Liver (tissue), 9 donors: ENCODE data around the gene IL17REL. TPM values are rescaled to one million over a fixed set of nuclear protein-coding genes. Genes with fewer than 3 reads are reported as not detected.
A peak's percentile ranks its signal among the peaks of the same experiment; 100 is the strongest.

Source experiments
- DNase-seq: peaks from one replicate; pipeline ENCODE4 v3.0.0-alpha.2; 2017; ENCODE audit warnings: low spot score
- H3K27ac ChIP-seq, 2 donors: one replicate each; pipeline ENCODE4 v1.7.0; 2013; ENCODE audit warnings: inconsistent platforms in 2 of 2, low read length in 2 of 2, control low read depth in 1 of 2, low read depth in 1 of 2, mild to moderate bottlenecking in 1 of 2
- H3K27me3 ChIP-seq, 4 donors: one replicate each; pipeline versions ENCODE4 v1.6.1 to v1.7.0; 2013; ENCODE audit warnings: low read length in 3 of 4, inconsistent platforms in 1 of 4, mild to moderate bottlenecking in 1 of 4, moderate library complexity in 1 of 4; ENCODE audit not compliant: control insufficient read depth in 4 of 4, insufficient read depth in 4 of 4
- H3K36me3 ChIP-seq, 4 donors: one replicate each; pipeline versions ENCODE4 v1.6.1 to v1.7.0; 2013; ENCODE audit warnings: low read length in 3 of 4, mild to moderate bottlenecking in 3 of 4, low read depth in 1 of 4, moderate library complexity in 1 of 4; ENCODE audit not compliant: control insufficient read depth in 4 of 4, insufficient read depth in 3 of 4
- H3K4me1 ChIP-seq, 4 donors: one replicate each; pipeline versions ENCODE4 v1.6.1 to v1.7.0; 2013; ENCODE audit warnings: low read length in 3 of 4, mild to moderate bottlenecking in 3 of 4, moderate library complexity in 1 of 4; ENCODE audit not compliant: control insufficient read depth in 4 of 4, insufficient read depth in 4 of 4
- H3K4me3 ChIP-seq, 3 donors: one replicate each; pipeline versions ENCODE4 v1.6.1 to v1.7.0; 2013; ENCODE audit warnings: low read length in 3 of 3, control low read depth in 1 of 3, low read depth in 1 of 3, mild to moderate bottlenecking in 1 of 3
- H3K9ac ChIP-seq, 2 donors: one replicate each; pipeline ENCODE4 v1.7.0; 2013; ENCODE audit warnings: low read length in 2 of 2, mild to moderate bottlenecking in 2 of 2, moderate library complexity in 2 of 2, control low read depth in 1 of 2, low read depth in 1 of 2
- H3K9me3 ChIP-seq, 4 donors: one replicate each; pipeline versions ENCODE4 v1.6.1 to v1.7.0; 2013; ENCODE audit warnings: low read length in 3 of 4; ENCODE audit not compliant: control insufficient read depth in 4 of 4
- EGR1 ChIP-seq, 2 donors: IDR thresholded peaks; 2 replicates each; pipeline ENCODE4 v1.6.1; 2016 to 2018; ENCODE audit warnings: antibody characterized with exemption in 2 of 2, low read depth in 2 of 2
- GABPA ChIP-seq, 2 donors: IDR thresholded peaks in 1 of 2; conservative IDR thresholded peaks in 1 of 2; 2 replicates each; pipeline ENCODE4 v1.6.1; 2016; ENCODE audit warnings: antibody characterized with exemption in 2 of 2, mild to moderate bottlenecking in 1 of 2, moderate library complexity in 1 of 2
- HNF4A ChIP-seq, 2 donors: conservative IDR thresholded peaks; 2 replicates each; pipeline ENCODE4 v1.6.1; 2016; ENCODE audit warnings: antibody characterized with exemption in 2 of 2, mild to moderate bottlenecking in 2 of 2
- JUND ChIP-seq, 2 donors: IDR thresholded peaks; 2 replicates each; pipeline ENCODE4 v1.6.1; 2016; ENCODE audit warnings: antibody characterized with exemption in 2 of 2
- NR2F2 ChIP-seq: IDR thresholded peaks from 2 replicates; pipeline ENCODE4 v1.6.1; 2016; ENCODE audit warnings: antibody characterized with exemption
- RAD21 ChIP-seq, 2 donors: IDR thresholded peaks; 2 replicates each; pipeline ENCODE4 v1.6.1; 2016; ENCODE audit warnings: antibody characterized with exemption in 2 of 2, mild to moderate bottlenecking in 2 of 2
- RXRA ChIP-seq, 2 donors: IDR thresholded peaks; 2 replicates each; pipeline ENCODE4 v1.6.1; 2017 to 2018; ENCODE audit warnings: antibody characterized with exemption in 2 of 2, mild to moderate bottlenecking in 1 of 2
- SP1 ChIP-seq: IDR thresholded peaks from 2 replicates; pipeline ENCODE4 v1.6.1; 2018; ENCODE audit warnings: antibody characterized with exemption, mild to moderate bottlenecking
- TAF1 ChIP-seq: conservative IDR thresholded peaks from 2 replicates; pipeline ENCODE4 v1.6.1; 2016; ENCODE audit warnings: antibody characterized with exemption, mild to moderate bottlenecking
- YY1 ChIP-seq: IDR thresholded peaks from 2 replicates; pipeline ENCODE4 v1.6.1; 2016; ENCODE audit warnings: antibody characterized with exemption, mild to moderate bottlenecking
- WGBS: extraction: QIAGEN DNeasy Blood & Tissue Kit; methylation state at CpG from one replicate; pipeline ENCODE4 v1.1.7; 2013; 5-methylcytosine and 5-hydroxymethylcytosine counted together
- polyA plus RNA-seq, 2 donors: library from polyadenylated mRNA; stranded (reverse) in 1 of 2; unstranded in 1 of 2; fragments of 200-250 nt in 1 of 2; fragments of >200 nt in 1 of 2; fragmentation: Nextera tagmentation in 1 of 2; extraction: Ambion mirVana in 1 of 2; gene quantifications; one replicate each; pipeline versions ENCODE4 v1.2.1 to v1.2.3, GENCODE V29; 2013 to 2015
- total RNA-seq, 2 donors: library from RNA; depleted of rRNA; stranded (reverse); fragments of >200 nt; gene quantifications; one replicate each; pipeline ENCODE4 v1.2.3, GENCODE V29; 2014
- TF ChIP-seq, protein P1 (sequence below): IDR thresholded peaks from 2 replicates; pipeline ENCODE4 v1.6.1; 2016; ENCODE audit warnings: antibody characterized with exemption
- TF ChIP-seq, protein P2 (sequence below): fragments of 150-350 bp; IDR thresholded peaks from 2 replicates; pipeline ENCODE4 v1.5.1; 2017; ENCODE audit warnings: improper control_type of control experiment, low read depth, low read length; ENCODE audit not compliant: missing input control
- TF ChIP-seq, protein P3 (sequence below): IDR thresholded peaks from 2 replicates; pipeline ENCODE4 v1.6.1; 2016; ENCODE audit warnings: antibody characterized with exemption, mild to moderate bottlenecking
- TF ChIP-seq, protein P4 (sequence below): IDR thresholded peaks from 2 replicates; pipeline ENCODE4 v1.6.1; 2016; ENCODE audit warnings: antibody characterized with exemption
- donor health status: healthy.
- donor health status: healthy.
- donor health status: healthy.
- donor health status: healthy.
- donor health status: healthy.

Gene IL17REL
- total and polyA plus RNA-seq, 4 donors = under 0.01 TPM; not detected in 3

DNA sequence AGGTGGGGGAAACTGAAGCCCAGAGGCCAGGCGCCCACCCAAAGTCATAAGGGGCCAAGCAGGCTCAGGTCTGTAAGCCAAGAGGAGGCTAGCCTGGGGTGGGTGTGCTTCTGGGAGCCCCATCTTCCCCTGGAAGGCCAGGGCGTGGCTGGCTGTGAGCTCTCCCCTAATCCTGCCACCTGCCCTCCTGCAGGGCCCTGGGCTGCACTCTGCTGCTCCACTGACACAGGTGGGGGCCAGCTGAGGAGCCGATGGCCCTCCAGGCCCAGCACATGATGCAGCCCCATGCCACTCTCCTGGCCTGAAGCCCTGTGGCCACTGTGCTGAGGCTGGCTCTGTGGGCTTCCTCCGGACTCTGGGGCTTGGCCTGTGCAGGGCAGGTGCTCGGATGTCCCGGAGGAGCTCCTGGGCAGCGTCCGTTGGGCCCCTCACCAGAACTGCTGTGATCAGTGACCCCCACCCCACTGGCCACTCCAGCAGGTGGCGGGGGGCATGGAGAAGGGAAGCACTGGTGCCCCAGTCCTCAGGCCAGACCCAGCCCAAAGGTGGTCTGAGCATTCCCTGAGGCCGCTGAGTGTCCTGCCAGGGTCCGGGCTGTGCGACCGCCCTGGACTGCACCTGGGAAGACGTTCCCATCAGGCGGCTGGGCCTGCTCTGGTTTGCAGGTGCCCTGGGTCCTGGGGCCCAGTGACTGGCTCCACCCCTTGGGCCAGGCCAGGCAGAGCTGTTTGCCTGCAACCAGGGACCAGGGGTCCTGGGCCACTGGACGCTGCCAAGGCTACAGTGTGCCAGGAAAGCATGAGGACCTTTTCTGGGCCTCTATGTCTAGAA is 43.5 kb downstream of the IL17REL start:
- H3K36me3 ChIP-seq = peaks cover 0 to 2% (median under 1%) of the 10 kb centered on the region in 4 donors
- DNase-seq = no peak
- peaks cover 37 to 74% (median 57%) of the 10 kb centered on the region in 4 donors for H3K4me1 ChIP-seq
- H3K9me3 ChIP-seq = no peaks in the 10 kb centered on the region
- H3K27ac ChIP-seq = peak overlapping the region; percentile 95 to 99
- TF ChIP-seq RXRA (IDR thresholded peaks at IDR 0.05) (no peak), SP1 (no peak), EGR1 (IDR thresholded peaks at IDR 0.05; ENCODE audit: low read depth in 2 of 2) (no peak), JUND (IDR thresholded peaks at IDR 0.05) (no peak), TAF1 (no peak)
- TF ChIP-seq, protein P1, sequence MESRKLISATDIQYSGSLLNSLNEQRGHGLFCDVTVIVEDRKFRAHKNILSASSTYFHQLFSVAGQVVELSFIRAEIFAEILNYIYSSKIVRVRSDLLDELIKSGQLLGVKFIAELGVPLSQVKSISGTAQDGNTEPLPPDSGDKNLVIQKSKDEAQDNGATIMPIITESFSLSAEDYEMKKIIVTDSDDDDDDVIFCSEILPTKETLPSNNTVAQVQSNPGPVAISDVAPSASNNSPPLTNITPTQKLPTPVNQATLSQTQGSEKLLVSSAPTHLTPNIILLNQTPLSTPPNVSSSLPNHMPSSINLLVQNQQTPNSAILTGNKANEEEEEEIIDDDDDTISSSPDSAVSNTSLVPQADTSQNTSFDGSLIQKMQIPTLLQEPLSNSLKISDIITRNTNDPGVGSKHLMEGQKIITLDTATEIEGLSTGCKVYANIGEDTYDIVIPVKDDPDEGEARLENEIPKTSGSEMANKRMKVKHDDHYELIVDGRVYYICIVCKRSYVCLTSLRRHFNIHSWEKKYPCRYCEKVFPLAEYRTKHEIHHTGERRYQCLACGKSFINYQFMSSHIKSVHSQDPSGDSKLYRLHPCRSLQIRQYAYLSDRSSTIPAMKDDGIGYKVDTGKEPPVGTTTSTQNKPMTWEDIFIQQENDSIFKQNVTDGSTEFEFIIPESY = no peak
- peak overlapping the region in 1 of 2 donors; percentile 17 for H3K9ac ChIP-seq
- 95% methylated on average over 16 of the region's 16 CpGs for WGBS
- no peaks in the 10 kb centered on the region for H3K27me3 ChIP-seq
- H3K4me3 ChIP-seq = peak overlapping the region in 1 of 3 donors; percentile 21

DNA sequence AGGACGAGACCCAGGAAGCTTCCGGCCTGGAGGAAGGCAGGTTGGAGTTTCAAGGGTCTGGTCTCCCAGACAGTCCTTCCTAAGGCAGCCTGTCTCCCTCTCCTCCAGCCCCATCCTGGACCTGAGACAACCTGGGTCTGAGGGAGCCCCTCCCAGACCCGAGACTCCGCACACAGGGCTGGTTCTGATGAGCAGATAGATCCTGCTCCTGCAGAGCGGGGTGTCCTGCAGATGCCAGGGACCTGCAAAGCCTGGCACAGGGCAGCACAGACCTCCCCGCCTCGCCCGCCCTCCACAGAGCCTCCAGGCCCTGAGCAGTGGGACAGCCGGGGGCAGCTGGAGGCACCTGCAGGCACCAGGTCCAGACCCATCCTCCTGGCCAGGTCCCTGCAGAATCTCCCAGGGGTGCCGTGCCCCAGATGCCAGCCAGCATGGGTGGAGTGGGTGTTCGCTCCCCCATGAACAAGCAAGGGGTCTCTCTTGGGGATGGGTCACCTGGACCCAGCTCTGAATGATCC is 44.2 kb downstream of the IL17REL start:
- Histone ChIP-seq H3K27me3 (no peaks in the 10 kb centered on the region), H3K4me3 (peak overlapping the region; percentile 1 to 21 (median 2)), H3K4me1 (peaks cover 43 to 80% (median 61%) of the 10 kb centered on the region in 4 donors), H3K9me3 (no peaks in the 10 kb centered on the region), H3K9ac (peak overlapping the region; percentile 24 to 68), H3K36me3 (peaks cover 0 to 7% (median 3%) of the 10 kb centered on the region in 4 donors), H3K27ac (peak overlapping the region; percentile 95 to 99)
- TF ChIP-seq RXRA (IDR thresholded peaks at IDR 0.05) = no peak
- no peak for TF ChIP-seq JUND (IDR thresholded peaks at IDR 0.05)
- no peak for TF ChIP-seq RAD21 (IDR thresholded peaks at IDR 0.05)
- TF ChIP-seq YY1 = no peak
- no peak for TF ChIP-seq GABPA (IDR thresholded peaks at IDR 0.05 in 1 of 2, conservative IDR thresholded peaks at IDR 0.05 in 1 of 2)
- TF ChIP-seq, protein P2, sequence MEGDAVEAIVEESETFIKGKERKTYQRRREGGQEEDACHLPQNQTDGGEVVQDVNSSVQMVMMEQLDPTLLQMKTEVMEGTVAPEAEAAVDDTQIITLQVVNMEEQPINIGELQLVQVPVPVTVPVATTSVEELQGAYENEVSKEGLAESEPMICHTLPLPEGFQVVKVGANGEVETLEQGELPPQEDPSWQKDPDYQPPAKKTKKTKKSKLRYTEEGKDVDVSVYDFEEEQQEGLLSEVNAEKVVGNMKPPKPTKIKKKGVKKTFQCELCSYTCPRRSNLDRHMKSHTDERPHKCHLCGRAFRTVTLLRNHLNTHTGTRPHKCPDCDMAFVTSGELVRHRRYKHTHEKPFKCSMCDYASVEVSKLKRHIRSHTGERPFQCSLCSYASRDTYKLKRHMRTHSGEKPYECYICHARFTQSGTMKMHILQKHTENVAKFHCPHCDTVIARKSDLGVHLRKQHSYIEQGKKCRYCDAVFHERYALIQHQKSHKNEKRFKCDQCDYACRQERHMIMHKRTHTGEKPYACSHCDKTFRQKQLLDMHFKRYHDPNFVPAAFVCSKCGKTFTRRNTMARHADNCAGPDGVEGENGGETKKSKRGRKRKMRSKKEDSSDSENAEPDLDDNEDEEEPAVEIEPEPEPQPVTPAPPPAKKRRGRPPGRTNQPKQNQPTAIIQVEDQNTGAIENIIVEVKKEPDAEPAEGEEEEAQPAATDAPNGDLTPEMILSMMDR = no peak
- TF ChIP-seq, protein P3, sequence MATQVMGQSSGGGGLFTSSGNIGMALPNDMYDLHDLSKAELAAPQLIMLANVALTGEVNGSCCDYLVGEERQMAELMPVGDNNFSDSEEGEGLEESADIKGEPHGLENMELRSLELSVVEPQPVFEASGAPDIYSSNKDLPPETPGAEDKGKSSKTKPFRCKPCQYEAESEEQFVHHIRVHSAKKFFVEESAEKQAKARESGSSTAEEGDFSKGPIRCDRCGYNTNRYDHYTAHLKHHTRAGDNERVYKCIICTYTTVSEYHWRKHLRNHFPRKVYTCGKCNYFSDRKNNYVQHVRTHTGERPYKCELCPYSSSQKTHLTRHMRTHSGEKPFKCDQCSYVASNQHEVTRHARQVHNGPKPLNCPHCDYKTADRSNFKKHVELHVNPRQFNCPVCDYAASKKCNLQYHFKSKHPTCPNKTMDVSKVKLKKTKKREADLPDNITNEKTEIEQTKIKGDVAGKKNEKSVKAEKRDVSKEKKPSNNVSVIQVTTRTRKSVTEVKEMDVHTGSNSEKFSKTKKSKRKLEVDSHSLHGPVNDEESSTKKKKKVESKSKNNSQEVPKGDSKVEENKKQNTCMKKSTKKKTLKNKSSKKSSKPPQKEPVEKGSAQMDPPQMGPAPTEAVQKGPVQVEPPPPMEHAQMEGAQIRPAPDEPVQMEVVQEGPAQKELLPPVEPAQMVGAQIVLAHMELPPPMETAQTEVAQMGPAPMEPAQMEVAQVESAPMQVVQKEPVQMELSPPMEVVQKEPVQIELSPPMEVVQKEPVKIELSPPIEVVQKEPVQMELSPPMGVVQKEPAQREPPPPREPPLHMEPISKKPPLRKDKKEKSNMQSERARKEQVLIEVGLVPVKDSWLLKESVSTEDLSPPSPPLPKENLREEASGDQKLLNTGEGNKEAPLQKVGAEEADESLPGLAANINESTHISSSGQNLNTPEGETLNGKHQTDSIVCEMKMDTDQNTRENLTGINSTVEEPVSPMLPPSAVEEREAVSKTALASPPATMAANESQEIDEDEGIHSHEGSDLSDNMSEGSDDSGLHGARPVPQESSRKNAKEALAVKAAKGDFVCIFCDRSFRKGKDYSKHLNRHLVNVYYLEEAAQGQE = no peak
- TF ChIP-seq TAF1 = no peak
- TF ChIP-seq EGR1 (IDR thresholded peaks at IDR 0.05; ENCODE audit: low read depth in 2 of 2) = no peak
- TF ChIP-seq, protein P1 = no peak
- no peak for TF ChIP-seq HNF4A (conservative IDR thresholded peaks at IDR 0.05)
- no peak for TF ChIP-seq NR2F2
- TF ChIP-seq, protein P4, sequence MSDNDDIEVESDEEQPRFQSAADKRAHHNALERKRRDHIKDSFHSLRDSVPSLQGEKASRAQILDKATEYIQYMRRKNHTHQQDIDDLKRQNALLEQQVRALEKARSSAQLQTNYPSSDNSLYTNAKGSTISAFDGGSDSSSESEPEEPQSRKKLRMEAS = no peak
- no peak for DNase-seq
- 79% methylated on average over 11 of the region's 11 CpGs for WGBS
